Measurements from ENCODE around the gene ADNP2.

- no peak for TF ChIP-seq CTCF (IDR thresholded peaks at IDR 0.05)
- no peak for TF ChIP-seq EZH2 (IDR thresholded peaks at IDR 0.05; ENCODE audit: borderline replicate concordance, insufficient read depth, low read depth, low read length, poor library complexity, severe bottlenecking)
These were observed 20.2 kb upstream of the ADNP2 start for GRCh38 chr18:80088823-80089222.

Measured in B cell (primary cell).